ENCODE measurements around the gene EDDM3A.

- TF ChIP-seq CTCF (IDR thresholded peaks at IDR 0.05; ENCODE audit: low read depth, low read length, poor library complexity, severe bottlenecking), result no peak
- no peak for TF ChIP-seq EZH2phosphoT487 (IDR thresholded peaks at IDR 0.05; ENCODE audit: borderline replicate concordance, low read length)
Measured at GRCh38 chr14:20791597-20791996, 45.9 kb downstream of the EDDM3A start.
